GM19351 (cell line): ENCODE measurements around the gene CMPK1.
"Not testable (repeated sequence)": the region's sequence is repeated elsewhere in the genome, so short reads cannot be mapped to it uniquely, and the experiment has no call there.

Source experiments
- ATAC-seq: cut with Tn5 transposase; IDR thresholded peaks from one replicate; pipeline ENCODE4 v1.9.1; 2021; ENCODE audit warnings: mild to moderate bottlenecking, moderate library complexity; ENCODE audit not compliant: unreplicated experiment

The CMPK1 gene

GRCh38 chr1:47333578-47333921 lies at the start of gene CMPK1:
CMPK1 (plus strand) TSS chr1:47333790; CDS start chr1:47333946, 156 bp downstream.
- ATAC-seq: peak; percentile 79

GRCh38 chr1:47288116-47288515 lies 45.5 kb upstream of the CMPK1 start:
- ATAC-seq: not testable (repeated sequence)

GRCh38 chr1:47294863-47295262 lies 38.7 kb upstream of the CMPK1 start:
- not testable (repeated sequence) for ATAC-seq

- no peak for ATAC-seq
Measured at GRCh38 chr1:47295579-47295978, 38.0 kb upstream of the CMPK1 start.

- ATAC-seq: no peak
Measured at GRCh38 chr1:47298025-47298699, 35.4 kb upstream of the CMPK1 start.

- no peak for ATAC-seq
Measured at GRCh38 chr1:47302472-47302871, 31.1 kb upstream of the CMPK1 start.

- ATAC-seq: no peak
Measured at GRCh38 chr1:47309427-47309826, 24.2 kb upstream of the CMPK1 start.

GRCh38 chr1:47313915-47314664 lies 19.5 kb upstream of the CMPK1 start, which contains the start of gene STIL:
STIL (minus strand) TSS chr1:47314147; CDS start chr1:47310319, 3,828 bp downstream.
- ATAC-seq: peak; percentile 95

GRCh38 chr1:47317841-47318240 lies 15.7 kb upstream of the CMPK1 start:
- ATAC-seq: no peak

GRCh38 chr1:47319968-47320367 lies 13.6 kb upstream of the CMPK1 start:
- ATAC-seq: not testable (repeated sequence)

- ATAC-seq: no peak
Measured at GRCh38 chr1:47323599-47324031, 10.0 kb upstream of the CMPK1 start.

- no peak for ATAC-seq
Measured at GRCh38 chr1:47324682-47325081, 8.9 kb upstream of the CMPK1 start.

GRCh38 chr1:47325528-47325927 lies 8.1 kb upstream of the CMPK1 start:
- ATAC-seq: no peak

GRCh38 chr1:47326271-47326670 lies 7.3 kb upstream of the CMPK1 start:
- no peak for ATAC-seq

GRCh38 chr1:47328992-47329391 lies 4.6 kb upstream of the CMPK1 start:
- no peak for ATAC-seq

GRCh38 chr1:47330212-47330611 lies 3.4 kb upstream of the CMPK1 start:
- no peak for ATAC-seq

GRCh38 chr1:47331875-47332274 lies 1.7 kb upstream of the CMPK1 start:
- ATAC-seq: no peak

- no peak for ATAC-seq
Measured at GRCh38 chr1:47332779-47333577, 612 bp upstream of the CMPK1 start.

- ATAC-seq: peak; percentile 81
Measured at GRCh38 chr1:47333922-47334764, 553 bp downstream of the CMPK1 start.

GRCh38 chr1:47334765-47335435 lies 1.3 kb downstream of the CMPK1 start:
- ATAC-seq: no peak
